Mucosa of stomach (tissue), 1 donor: Measurements from ENCODE around the gene ADAP2.

Experiments
- H3K27me3 ChIP-seq: one replicate; pipeline ENCODE4 v1.7.0; 2013; ENCODE audit warnings: mild to moderate bottlenecking, low read length; ENCODE audit not compliant: control insufficient read depth, insufficient read depth
- H3K36me3 ChIP-seq: one replicate; pipeline ENCODE4 v1.7.0; 2013; ENCODE audit warnings: low read length; ENCODE audit not compliant: control insufficient read depth, insufficient read depth
- H3K4me1 ChIP-seq: one replicate; pipeline ENCODE4 v1.7.0; 2013; ENCODE audit warnings: mild to moderate bottlenecking, low read length; ENCODE audit not compliant: control insufficient read depth, insufficient read depth
- H3K4me3 ChIP-seq: one replicate; pipeline ENCODE4 v1.7.0; 2013; ENCODE audit warnings: low read length
- H3K9ac ChIP-seq: one replicate; pipeline ENCODE4 v1.7.0; 2013; ENCODE audit warnings: mild to moderate bottlenecking, low read length, moderate library complexity
- H3K9me3 ChIP-seq: one replicate; pipeline ENCODE4 v1.7.0; 2013; ENCODE audit warnings: mild to moderate bottlenecking, low read length, moderate library complexity; ENCODE audit not compliant: control insufficient read depth
- donor health status: Pancreatic carcinoma.

Gene ADAP2

DNA sequence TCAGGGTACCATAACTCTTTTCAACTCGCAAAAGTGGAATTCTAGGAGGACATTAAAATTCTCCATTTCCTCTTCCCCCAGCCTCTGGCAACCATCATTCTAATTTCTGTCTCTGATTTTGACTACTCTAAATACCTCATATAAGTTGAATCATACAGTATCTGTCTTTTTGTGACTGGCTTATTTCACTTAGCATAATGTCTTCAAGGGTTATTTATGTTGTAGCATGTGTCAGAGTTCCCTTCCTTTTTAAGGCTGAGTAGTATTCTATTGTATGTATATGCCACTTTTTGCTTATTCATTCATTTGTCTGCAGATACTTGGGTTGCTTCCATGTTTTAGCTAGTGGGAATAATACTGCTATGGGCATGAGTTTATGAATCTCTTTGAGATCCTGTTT is 61.1 kb downstream of the ADAP2 start:
- H3K9ac ChIP-seq: no peak overlapping the region
- no peak overlapping the region for H3K4me3 ChIP-seq
- H3K9me3 ChIP-seq: no peaks in the 10 kb centered on the region
- no peaks in the 10 kb centered on the region for H3K4me1 ChIP-seq
- no peaks in the 10 kb centered on the region for H3K27me3 ChIP-seq
- no peaks in the 10 kb centered on the region for H3K36me3 ChIP-seq

DNA sequence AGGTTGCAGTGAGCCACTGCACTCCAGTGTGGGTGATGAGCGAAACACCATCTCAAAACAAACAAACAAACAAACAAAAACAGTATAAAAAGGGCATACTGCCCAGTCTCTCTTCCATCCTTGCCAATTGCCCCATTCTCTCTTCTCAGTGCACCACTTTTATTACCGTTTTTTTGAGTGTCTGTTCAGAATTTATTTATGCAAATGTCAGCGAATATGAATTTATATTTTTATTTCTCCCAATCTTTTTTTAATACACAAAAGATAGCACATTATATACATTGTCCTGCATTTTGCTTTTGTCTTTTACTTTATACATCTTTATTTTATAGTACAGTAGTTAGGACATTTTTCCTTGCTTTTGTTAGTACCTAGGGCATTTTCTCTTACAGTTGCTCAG is 68.7 kb downstream of the ADAP2 start:
- Histone ChIP-seq H3K27me3 (no peaks in the 10 kb centered on the region), H3K36me3 (no peaks in the 10 kb centered on the region), H3K4me3 (no peak overlapping the region), H3K4me1 (no peaks in the 10 kb centered on the region), H3K9me3 (no peaks in the 10 kb centered on the region), H3K9ac (no peak overlapping the region)

DNA sequence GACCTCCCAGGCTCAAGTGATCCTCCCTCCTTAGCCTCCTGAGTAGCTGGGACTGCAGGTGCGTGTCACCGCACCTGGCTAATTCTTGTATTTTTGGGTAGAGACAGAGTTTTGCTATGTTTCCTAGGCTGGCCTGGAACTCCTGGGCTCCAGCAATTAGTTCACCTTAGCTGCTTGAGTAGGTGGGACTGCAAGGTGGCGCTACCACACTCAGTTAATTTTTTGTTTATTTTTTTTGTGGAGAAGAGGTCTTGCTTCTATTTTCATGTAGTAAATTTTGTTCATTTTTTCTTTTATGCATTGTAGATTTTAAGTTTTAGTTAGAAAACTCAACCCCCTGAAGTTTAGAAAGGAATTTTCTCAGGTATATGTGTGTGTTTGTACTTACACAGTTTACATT is 70.8 kb downstream of the ADAP2 start:
- Histone ChIP-seq H3K9ac (no peak overlapping the region), H3K36me3 (no peaks in the 10 kb centered on the region), H3K4me3 (no peak overlapping the region), H3K9me3 (no peaks in the 10 kb centered on the region), H3K4me1 (no peaks in the 10 kb centered on the region), H3K27me3 (no peaks in the 10 kb centered on the region)

DNA sequence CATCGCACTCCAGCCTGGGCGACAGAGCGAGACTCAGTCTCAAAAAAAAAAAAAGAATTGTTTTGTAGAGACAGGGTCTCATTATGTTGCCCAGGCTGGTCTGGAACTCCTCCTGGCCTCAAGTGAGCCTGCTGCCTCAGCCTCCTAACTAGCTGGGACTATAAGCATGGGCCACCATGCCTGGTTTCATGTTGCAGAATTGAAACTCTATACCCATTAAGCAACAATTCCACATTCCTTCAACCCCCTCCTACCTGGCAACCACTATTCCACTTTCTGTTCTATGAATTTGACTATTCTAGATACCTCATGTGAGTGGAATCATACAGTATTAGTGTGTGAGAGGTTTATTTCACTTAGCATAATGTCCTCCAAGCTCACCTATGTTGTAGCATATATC is 73.6 kb downstream of the ADAP2 start:
- Histone ChIP-seq H3K4me1 (no peaks in the 10 kb centered on the region), H3K36me3 (no peaks in the 10 kb centered on the region), H3K9ac (no peak overlapping the region), H3K27me3 (no peaks in the 10 kb centered on the region), H3K9me3 (no peaks in the 10 kb centered on the region), H3K4me3 (no peak overlapping the region)

DNA sequence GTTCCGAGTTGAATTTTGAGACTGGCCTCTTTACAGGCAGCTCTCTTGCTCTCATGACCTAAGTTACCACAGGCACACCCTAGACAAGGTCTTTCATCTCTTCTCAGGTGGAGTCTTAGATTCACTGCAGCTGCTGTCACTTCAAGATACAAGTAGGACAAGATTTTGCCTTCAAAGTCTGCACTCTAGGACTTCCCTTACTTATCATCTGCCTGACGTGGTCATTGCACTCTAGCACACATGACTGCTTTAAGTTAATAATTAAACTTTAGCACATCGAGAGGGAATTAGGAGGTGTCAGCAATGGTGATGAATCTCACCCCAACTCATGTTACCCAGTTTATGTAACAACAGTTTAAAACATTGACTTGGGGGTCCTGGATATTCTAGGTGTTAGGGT is 74.7 kb downstream of the ADAP2 start:
- Histone ChIP-seq H3K27me3 (no peaks in the 10 kb centered on the region), H3K4me3 (no peak overlapping the region), H3K9me3 (no peaks in the 10 kb centered on the region), H3K4me1 (no peaks in the 10 kb centered on the region), H3K36me3 (no peaks in the 10 kb centered on the region), H3K9ac (no peak overlapping the region)

DNA sequence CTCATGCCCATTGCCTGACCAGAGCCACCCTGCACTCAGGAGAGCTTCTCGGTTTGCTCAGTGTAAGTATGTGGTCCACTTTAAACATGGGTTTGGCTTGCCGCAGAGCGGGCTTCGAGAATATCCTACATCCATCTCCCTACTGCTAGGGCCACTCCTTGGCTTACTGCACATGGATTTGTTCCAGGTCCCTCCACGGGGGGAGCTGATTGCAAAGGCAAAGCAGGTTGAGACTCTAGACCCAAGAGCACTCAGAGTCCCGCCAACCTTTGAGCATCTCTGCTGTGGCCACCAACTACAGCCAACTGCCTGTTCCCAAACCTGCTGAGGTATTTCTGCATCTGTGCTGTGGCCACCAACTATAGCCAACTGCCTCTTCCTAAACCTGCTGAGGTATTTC is 75.5 kb downstream of the ADAP2 start:
- no peaks in the 10 kb centered on the region for H3K27me3 ChIP-seq
- no peaks in the 10 kb centered on the region for H3K36me3 ChIP-seq
- no peak overlapping the region for H3K4me3 ChIP-seq
- H3K9ac ChIP-seq: no peak overlapping the region
- no peaks in the 10 kb centered on the region for H3K4me1 ChIP-seq
- no peaks in the 10 kb centered on the region for H3K9me3 ChIP-seq

DNA sequence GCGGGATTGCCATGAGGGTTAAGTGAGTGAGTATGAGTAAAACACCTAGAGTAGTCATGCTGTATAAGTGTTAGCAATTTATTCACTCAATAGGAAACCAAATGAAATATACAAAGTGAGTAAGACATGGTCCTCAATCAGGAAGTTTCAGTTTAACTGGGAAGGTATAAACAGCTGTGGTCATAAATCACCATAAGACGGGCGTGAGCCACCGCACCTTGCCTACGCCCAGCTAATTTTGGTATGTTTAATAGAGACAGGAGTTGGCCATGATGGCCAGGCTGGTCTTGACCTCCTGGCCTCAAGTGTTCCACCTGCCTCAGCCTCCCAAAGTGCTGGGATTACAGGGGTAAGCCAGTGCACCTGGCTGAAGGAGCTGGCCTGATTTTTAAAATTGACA is 76.1 kb downstream of the ADAP2 start:
- Histone ChIP-seq H3K9ac (no peak overlapping the region), H3K9me3 (no peaks in the 10 kb centered on the region), H3K36me3 (no peaks in the 10 kb centered on the region), H3K27me3 (no peaks in the 10 kb centered on the region), H3K4me3 (no peak overlapping the region), H3K4me1 (no peaks in the 10 kb centered on the region)

DNA sequence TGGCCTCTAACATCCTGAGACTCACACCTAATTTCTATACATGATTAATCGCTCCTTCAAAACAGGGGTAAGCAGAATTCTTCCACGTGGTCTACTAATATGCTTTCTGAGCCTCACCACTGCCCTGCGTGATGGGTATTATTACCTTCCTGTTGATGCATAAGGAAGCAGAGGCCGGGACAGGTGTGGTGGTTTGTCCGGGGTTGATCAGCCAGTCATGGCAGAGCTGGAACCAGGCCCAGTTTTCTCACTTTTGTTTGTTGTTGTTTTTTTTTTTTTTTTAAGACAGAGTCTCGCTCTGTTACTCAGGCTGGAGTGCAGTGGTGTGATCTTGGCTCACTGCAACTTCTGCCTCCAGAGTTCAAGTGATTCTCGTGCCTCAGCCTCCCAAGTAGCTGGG is 80.3 kb downstream of the ADAP2 start:
- H3K4me1 ChIP-seq: no peaks in the 10 kb centered on the region
- H3K9ac ChIP-seq: no peak overlapping the region
- H3K36me3 ChIP-seq: no peaks in the 10 kb centered on the region
- no peaks in the 10 kb centered on the region for H3K27me3 ChIP-seq
- H3K9me3 ChIP-seq: no peaks in the 10 kb centered on the region
- H3K4me3 ChIP-seq: no peak overlapping the region

DNA sequence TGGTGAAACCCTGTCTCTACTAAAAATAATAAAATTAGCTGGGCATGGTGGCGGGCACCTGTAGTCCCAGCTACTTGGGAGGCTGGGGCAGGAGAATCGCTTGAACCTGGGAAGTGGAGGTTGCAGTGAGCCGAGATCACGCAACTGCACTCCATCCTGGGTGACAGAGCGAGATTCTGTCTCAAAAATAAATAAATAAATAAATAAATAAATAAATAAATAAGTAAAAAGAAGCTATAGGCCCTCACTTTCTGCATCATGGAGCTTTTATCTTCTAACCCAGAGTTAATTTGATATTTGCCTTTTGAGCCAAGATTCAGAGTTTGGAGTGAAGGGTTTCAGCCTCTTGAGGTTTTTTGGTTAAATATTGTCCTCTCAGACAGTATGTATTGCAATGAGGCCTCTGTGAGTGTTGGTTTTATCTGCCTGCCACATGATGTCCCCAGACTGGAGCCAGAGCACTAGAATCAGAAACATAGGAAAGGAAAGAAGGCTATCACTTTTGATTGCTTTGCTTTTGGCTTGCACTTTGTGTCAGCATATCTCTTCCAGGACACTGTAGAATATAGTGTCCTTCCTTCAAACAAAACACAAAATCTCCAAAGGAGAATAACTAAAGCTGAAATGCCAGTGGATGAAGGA is 81.6 kb downstream of the ADAP2 start:
- no peaks in the 10 kb centered on the region for H3K9me3 ChIP-seq
- H3K9ac ChIP-seq: no peak overlapping the region
- H3K27me3 ChIP-seq: no peaks in the 10 kb centered on the region
- no peaks in the 10 kb centered on the region for H3K36me3 ChIP-seq
- H3K4me1 ChIP-seq: peaks cover 4% of the 10 kb centered on the region
- H3K4me3 ChIP-seq: no peak overlapping the region

DNA sequence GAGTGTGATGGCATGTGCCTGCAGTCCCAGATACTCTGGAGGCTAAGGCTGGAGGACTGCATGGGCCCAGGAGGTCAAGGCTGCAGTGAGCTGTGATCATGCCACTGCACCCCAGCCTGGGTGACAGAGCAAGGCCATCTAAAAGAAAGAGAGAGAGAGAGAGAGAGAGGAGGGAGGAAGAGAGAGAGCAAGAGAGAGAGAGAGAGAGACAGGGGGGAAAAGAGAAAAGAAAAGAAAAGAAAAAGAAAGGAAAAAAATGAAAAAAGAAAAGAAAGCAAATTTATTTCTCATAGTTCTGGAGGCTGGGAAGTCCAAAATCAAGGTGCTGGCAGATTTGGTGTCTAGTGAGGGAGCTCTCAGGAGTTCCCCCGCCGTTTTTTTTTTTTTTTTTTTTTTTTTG is 82.4 kb downstream of the ADAP2 start:
- Histone ChIP-seq H3K27me3 (no peaks in the 10 kb centered on the region), H3K9ac (no peak overlapping the region), H3K4me1 (peaks cover 4% of the 10 kb centered on the region), H3K9me3 (no peaks in the 10 kb centered on the region), H3K36me3 (no peaks in the 10 kb centered on the region), H3K4me3 (no peak overlapping the region)

DNA sequence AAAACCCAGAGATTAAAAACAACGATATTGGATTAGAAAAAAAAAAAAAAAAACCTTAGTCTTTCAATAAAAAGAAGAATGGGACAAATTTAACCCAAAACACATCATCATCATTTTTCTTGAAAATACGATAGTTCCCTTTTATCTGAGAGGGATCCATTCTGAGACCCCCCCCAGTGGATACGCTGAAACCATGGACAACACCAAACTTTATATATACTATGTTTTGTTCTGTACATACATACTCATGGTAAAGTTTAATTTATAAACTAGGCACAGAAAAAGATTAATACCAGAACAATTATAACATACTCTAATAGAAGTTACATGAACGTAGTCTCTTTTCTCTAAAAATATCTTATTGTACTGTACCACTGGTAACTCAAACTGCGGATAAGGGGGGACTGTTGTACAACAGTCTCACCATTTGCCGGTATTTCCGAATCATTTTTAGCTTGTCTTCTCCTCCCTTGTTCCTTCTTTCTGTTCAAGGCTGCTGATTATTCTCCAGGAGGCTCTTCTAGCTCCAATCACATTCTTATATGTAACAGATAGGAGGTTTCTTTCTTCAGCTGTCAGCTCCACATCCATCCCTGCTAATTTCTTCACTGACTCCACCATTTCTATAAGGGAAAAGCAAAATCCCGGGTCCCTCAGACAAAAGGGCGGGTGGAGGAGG is 86.1 kb downstream of the ADAP2 start:
- no peaks in the 10 kb centered on the region for H3K9me3 ChIP-seq
- no peaks in the 10 kb centered on the region for H3K27me3 ChIP-seq
- H3K4me1 ChIP-seq: peaks cover 4% of the 10 kb centered on the region
- peak overlapping the region; percentile 76 for H3K9ac ChIP-seq
- no peaks in the 10 kb centered on the region for H3K36me3 ChIP-seq
- peak overlapping the region; percentile 69 for H3K4me3 ChIP-seq

DNA sequence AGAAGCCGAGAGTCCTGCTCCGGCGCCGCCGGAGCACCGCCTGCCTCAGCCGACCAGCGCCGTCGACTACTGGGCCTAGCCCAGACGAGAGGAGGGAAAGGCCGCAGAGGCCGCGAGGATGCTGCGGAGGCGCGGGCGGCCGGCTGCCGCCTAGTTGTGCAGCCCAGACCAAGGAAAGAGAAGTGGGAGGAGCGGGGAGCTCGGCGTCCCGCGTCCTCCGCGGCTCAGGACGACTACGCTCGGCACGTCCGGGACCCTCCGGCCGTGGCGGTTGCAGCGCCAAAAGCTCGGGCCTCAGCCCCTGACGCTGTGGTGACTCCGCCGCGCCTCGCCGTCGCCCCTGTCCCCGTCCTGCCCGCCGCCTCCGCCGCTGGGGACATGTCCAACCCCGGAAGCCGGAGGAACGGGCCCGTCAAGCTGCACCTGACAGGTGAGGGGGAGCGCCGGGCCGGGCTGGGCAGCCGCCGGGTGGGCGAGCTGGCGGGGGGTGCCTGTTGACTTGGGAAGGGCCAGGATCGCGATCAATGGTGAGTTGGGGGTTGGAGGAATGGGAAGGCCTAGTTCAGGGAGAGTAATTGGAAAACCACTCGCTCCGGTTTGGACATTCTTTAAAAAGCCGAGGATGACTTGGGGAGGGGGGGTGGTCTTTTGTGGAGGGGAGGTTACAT is 86.8 kb downstream of the ADAP2 start:
- H3K9me3 ChIP-seq: no peaks in the 10 kb centered on the region
- no peaks in the 10 kb centered on the region for H3K36me3 ChIP-seq
- H3K27me3 ChIP-seq: no peaks in the 10 kb centered on the region
- H3K4me1 ChIP-seq: peaks cover 4% of the 10 kb centered on the region
- peak overlapping the region; percentile 69 for H3K4me3 ChIP-seq
- H3K9ac ChIP-seq: peak overlapping the region; percentile 76
